ENCODE measurements around the gene GJB1. TPM values are rescaled to one million over a fixed set of nuclear protein-coding genes. Genes with fewer than 3 reads are reported as not detected.
A peak's percentile ranks its signal among the peaks of the same experiment; 100 is the strongest.

GJB1 gene
- total and polyA plus RNA-seq, 2 donors (not counting 1 experiment from before 2014, with no cell fraction given), result not detected

GRCh38 chrX:71251466-71251973 is 28.5 kb downstream of the GJB1 start:
- H3K9ac ChIP-seq (ENCODE audit: insufficient read depth, low read length), result no peak overlapping the region
- no peak for DNase-seq (ENCODE audit: low read depth in 2 of 2)
- no peak overlapping the region for H3K4me2 ChIP-seq (ENCODE audit: extremely low read depth, insufficient read depth, low read length)
- no peaks in the 10 kb centered on the region for H3K27me3 ChIP-seq (ENCODE audit: control insufficient read depth, insufficient read depth, low read length)
- H2AFZ ChIP-seq (ENCODE audit: low read length), result no peak overlapping the region
- peak overlapping the region in 2 of 4 experiments; percentile 12 to 75 for H3K4me3 ChIP-seq (replicated peaks in 1 of 4; ENCODE audit: control extremely low read depth in 1 of 4, insufficient read depth in 1 of 4, low read depth in 3 of 4, low read length in 4 of 4)
- no peak for TF ChIP-seq EZH2 (IDR thresholded peaks at IDR 0.05; ENCODE audit: low read length, missing control alignments)
- TF ChIP-seq CTCF (conservative IDR thresholded peaks at IDR 0.05 in 1 of 2, IDR thresholded peaks at IDR 0.05 in 1 of 2; ENCODE audit: low read depth in 1 of 2, low read length in 2 of 2), result no peak
- no peaks in the 10 kb centered on the region for H3K9me3 ChIP-seq (ENCODE audit: control insufficient read depth, insufficient read depth, low read depth, low read length)
- H4K20me1 ChIP-seq (ENCODE audit: control insufficient read depth, extremely low read depth, insufficient read depth, low read length), result no peaks in the 10 kb centered on the region
- H3K27ac ChIP-seq (ENCODE audit: insufficient read depth, low read length), result no peak overlapping the region
- H3K4me1 ChIP-seq (ENCODE audit: control insufficient read depth, extremely low read depth, insufficient read depth, low read length), result peaks cover 4% of the 10 kb centered on the region
- H3K79me2 ChIP-seq (ENCODE audit: control insufficient read depth, insufficient read depth, low read length), result no peaks in the 10 kb centered on the region
- no peaks in the 10 kb centered on the region for H3K36me3 ChIP-seq (ENCODE audit: control insufficient read depth, insufficient read depth, low read length)

GRCh38 chrX:71252221-71252620 is 29.2 kb downstream of the GJB1 start:
- Histone ChIP-seq H3K9ac (ENCODE audit: insufficient read depth, low read length) (no peak overlapping the region), H3K9me3 (ENCODE audit: control insufficient read depth, insufficient read depth, low read depth, low read length) (no peaks in the 10 kb centered on the region), H3K27me3 (ENCODE audit: control insufficient read depth, insufficient read depth, low read length) (no peaks in the 10 kb centered on the region), H3K4me3 (replicated peaks in 1 of 4; ENCODE audit: control extremely low read depth in 1 of 4, insufficient read depth in 1 of 4, low read depth in 3 of 4, low read length in 4 of 4) (peak overlapping the region in 2 of 4 experiments; percentile 6 to 75), H2AFZ (ENCODE audit: low read length) (no peak overlapping the region), H3K79me2 (ENCODE audit: control insufficient read depth, insufficient read depth, low read length) (no peaks in the 10 kb centered on the region), H3K4me1 (ENCODE audit: control insufficient read depth, extremely low read depth, insufficient read depth, low read length) (peaks cover 4% of the 10 kb centered on the region), H3K36me3 (ENCODE audit: control insufficient read depth, insufficient read depth, low read length) (no peaks in the 10 kb centered on the region), H4K20me1 (ENCODE audit: control insufficient read depth, extremely low read depth, insufficient read depth, low read length) (no peaks in the 10 kb centered on the region), H3K4me2 (ENCODE audit: extremely low read depth, insufficient read depth, low read length) (peak overlapping the region; percentile 93), H3K27ac (ENCODE audit: insufficient read depth, low read length) (no peak overlapping the region)
- TF ChIP-seq CTCF (conservative IDR thresholded peaks at IDR 0.05 in 1 of 2, IDR thresholded peaks at IDR 0.05 in 1 of 2; ENCODE audit: low read depth in 1 of 2, low read length in 2 of 2) (no peak), EZH2 (IDR thresholded peaks at IDR 0.05; ENCODE audit: low read length, missing control alignments) (no peak)
- no peak for DNase-seq (ENCODE audit: low read depth in 2 of 2)

DNA sequence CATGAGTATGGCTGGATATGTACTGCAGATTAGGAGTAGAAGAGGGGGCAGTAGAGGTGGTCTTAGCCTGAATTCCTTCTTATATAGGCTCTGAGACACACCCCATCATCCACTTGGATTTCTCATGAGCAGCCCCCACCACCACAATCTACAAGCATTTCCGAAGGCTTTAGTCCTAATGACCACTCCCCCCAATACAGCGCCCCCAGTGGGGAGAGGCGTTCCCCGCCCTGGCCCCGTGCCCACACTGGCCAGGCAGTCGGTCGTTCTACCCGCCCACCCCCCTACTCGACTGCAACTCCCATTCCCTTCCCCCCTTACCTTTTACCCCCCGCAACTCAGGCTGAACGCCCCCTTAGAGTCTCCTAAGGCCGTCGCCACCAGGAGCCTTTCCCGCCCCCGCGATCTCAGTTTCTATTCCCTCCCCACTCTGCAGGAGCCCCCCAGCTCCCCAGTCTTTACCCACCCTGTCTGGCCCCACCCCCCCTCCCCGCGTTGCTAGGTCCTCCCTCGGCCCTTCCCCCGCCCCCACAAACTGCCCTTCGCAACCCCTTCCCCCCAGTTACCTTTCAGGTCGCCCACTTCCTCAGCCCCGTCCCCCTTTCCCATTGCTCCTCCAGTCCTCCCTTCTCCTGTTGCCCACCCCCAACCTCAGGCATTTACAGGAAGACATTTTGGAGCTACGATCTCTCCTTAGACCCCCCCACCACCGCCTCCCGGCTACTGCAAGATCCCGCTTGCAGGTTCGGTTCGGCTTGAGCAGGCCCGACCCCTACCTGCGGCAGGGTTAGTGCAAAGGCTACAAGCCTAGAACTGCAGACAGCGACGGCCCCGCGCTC is 30.4 kb downstream of the GJB1 start:
- H3K79me2 ChIP-seq (ENCODE audit: control insufficient read depth, insufficient read depth, low read length), result no peaks in the 10 kb centered on the region
- peaks cover 4% of the 10 kb centered on the region for H3K4me1 ChIP-seq (ENCODE audit: control insufficient read depth, extremely low read depth, insufficient read depth, low read length)
- H3K4me2 ChIP-seq (ENCODE audit: extremely low read depth, insufficient read depth, low read length), result peak overlapping the region; percentile 93
- peak overlapping the region; percentile 32 for H3K27ac ChIP-seq (ENCODE audit: insufficient read depth, low read length)
- H3K9ac ChIP-seq (ENCODE audit: insufficient read depth, low read length), result peak overlapping the region; percentile 66
- no peaks in the 10 kb centered on the region for H3K9me3 ChIP-seq (ENCODE audit: control insufficient read depth, insufficient read depth, low read depth, low read length)
- DNase-seq (ENCODE audit: low read depth in 2 of 2), result peak; percentile 30 to 36
- peak overlapping the region; percentile 39 for H2AFZ ChIP-seq (ENCODE audit: low read length)
- no peaks in the 10 kb centered on the region for H3K27me3 ChIP-seq (ENCODE audit: control insufficient read depth, insufficient read depth, low read length)
- no peaks in the 10 kb centered on the region for H3K36me3 ChIP-seq (ENCODE audit: control insufficient read depth, insufficient read depth, low read length)
- TF ChIP-seq CTCF (conservative IDR thresholded peaks at IDR 0.05 in 1 of 2, IDR thresholded peaks at IDR 0.05 in 1 of 2; ENCODE audit: low read depth in 1 of 2, low read length in 2 of 2) (peak; percentile 28 to 51), EZH2 (IDR thresholded peaks at IDR 0.05; ENCODE audit: low read length, missing control alignments) (no peak)
- no peaks in the 10 kb centered on the region for H4K20me1 ChIP-seq (ENCODE audit: control insufficient read depth, extremely low read depth, insufficient read depth, low read length)
- peak overlapping the region; percentile 75 to 76 (median 75) for H3K4me3 ChIP-seq (replicated peaks in 1 of 4; ENCODE audit: control extremely low read depth in 1 of 4, insufficient read depth in 1 of 4, low read depth in 3 of 4, low read length in 4 of 4)

Data from fibroblast of lung (primary cell).